ENCODE data around the gene SIM2. TPM values are rescaled to one million over a fixed set of nuclear protein-coding genes. Genes with fewer than 3 reads are reported as not detected.

Gene SIM2
- total RNA-seq, 4 donors from 2014 or later: 1.00 to 9.3 (median 4.1) TPM

- peaks cover 0 to 3% of the 10 kb centered on the region in 2 donors for H3K4me1 ChIP-seq
- H3K4me3 ChIP-seq: no peak overlapping the region
- H3K27me3 ChIP-seq: peaks cover 34 to 74% (median 63%) of the 10 kb centered on the region in 3 donors
- ATAC-seq (no peak), DNase-seq (no peak)
- no peaks in the 10 kb centered on the region for H3K9me3 ChIP-seq
- no peaks in the 10 kb centered on the region for H3K36me3 ChIP-seq
- TF ChIP-seq CTCF (IDR thresholded peaks at IDR 0.05 in 4 of 5, conservative IDR thresholded peaks at IDR 0.05 in 1 of 5): no peak
- in situ Hi-C loops (cut with MboI; ENCODE audit: low sequenced_read_pairs in 4 of 4) (no loop called here), intact Hi-C loops (cut with DNase I; ENCODE audit: low total_unique reads) (no loop called here)
- H3K27ac ChIP-seq: no peak overlapping the region
These were observed 6.0 kb upstream of the SIM2 start for GRCh38 chr21:36692835-36693488.

- peaks cover 37 to 80% (median 69%) of the 10 kb centered on the region in 3 donors for H3K27me3 ChIP-seq
- intact Hi-C loops (cut with DNase I; ENCODE audit: low total_unique reads): no loop called here
These were observed 5.4 kb upstream of the SIM2 start for GRCh38 chr21:36693489-36694030.

GRCh38 chr21:36694031-36694515, 4.8 kb upstream of the SIM2 start:
- Histone ChIP-seq H3K27me3 (peaks cover 37 to 81% (median 74%) of the 10 kb centered on the region in 3 donors), H3K9me3 (no peaks in the 10 kb centered on the region), H3K4me1 (peaks cover under 1 to 10% of the 10 kb centered on the region in 2 donors), H3K27ac (no peak overlapping the region), H3K4me3 (peak overlapping the region in 1 of 4 donors; percentile 25), H3K36me3 (no peaks in the 10 kb centered on the region)
- in situ Hi-C loops (cut with MboI; ENCODE audit: low sequenced_read_pairs in 4 of 4) (no loop called here), intact Hi-C loops (cut with DNase I; ENCODE audit: low total_unique reads) (no loop called here)
- TF ChIP-seq POLR2A (IDR thresholded peaks at IDR 0.05) (no peak), CTCF (IDR thresholded peaks at IDR 0.05 in 4 of 5, conservative IDR thresholded peaks at IDR 0.05 in 1 of 5) (no peak)
- DNase-seq (no peak), ATAC-seq (no peak)

More at GRCh38 chr21:36693489-36694030, 5.4 kb upstream of the SIM2 start:
- no peaks in the 10 kb centered on the region for H3K9me3 ChIP-seq
- ATAC-seq (no peak), DNase-seq (no peak)
- H3K36me3 ChIP-seq: no peaks in the 10 kb centered on the region
- in situ Hi-C loops (cut with MboI; ENCODE audit: low sequenced_read_pairs in 4 of 4): no loop called here
- H3K4me3 ChIP-seq: peak overlapping the region in 1 of 4 donors; percentile 25
- no peak for TF ChIP-seq CTCF (IDR thresholded peaks at IDR 0.05 in 4 of 5, conservative IDR thresholded peaks at IDR 0.05 in 1 of 5)
- TF ChIP-seq POLR2A (IDR thresholded peaks at IDR 0.05): no peak
- H3K27ac ChIP-seq: no peak overlapping the region
- H3K4me1 ChIP-seq: peaks cover 0 to 9% of the 10 kb centered on the region in 2 donors

- intact Hi-C loops (cut with DNase I; ENCODE audit: low total_unique reads): no loop called here
- H3K4me3 ChIP-seq: no peak overlapping the region
- no peak for ATAC-seq
- TF ChIP-seq CTCF (IDR thresholded peaks at IDR 0.05 in 4 of 5, conservative IDR thresholded peaks at IDR 0.05 in 1 of 5): no peak
- TF ChIP-seq POLR2A (IDR thresholded peaks at IDR 0.05): no peak
- no peaks in the 10 kb centered on the region for H3K9me3 ChIP-seq
- in situ Hi-C loops (cut with MboI; ENCODE audit: low sequenced_read_pairs in 4 of 4): no loop called here
- H3K4me1 ChIP-seq: peaks cover 7 to 11% of the 10 kb centered on the region in 2 donors
- no peaks in the 10 kb centered on the region for H3K36me3 ChIP-seq
- DNase-seq: no peak
- peaks cover 37 to 88% (median 81%) of the 10 kb centered on the region in 3 donors for H3K27me3 ChIP-seq
- no peak overlapping the region for H3K27ac ChIP-seq
These were observed 4.2 kb upstream of the SIM2 start for GRCh38 chr21:36694593-36695282.
